Heart left ventricle (tissue), 16 donors: ENCODE measurements around the gene MTARC2. TPM values are rescaled to one million over a fixed set of nuclear protein-coding genes. Genes with fewer than 3 reads are reported as not detected.

Experiments
- ATAC-seq, 4 donors: fragments of 200-7000 bp; cut with Tn5 transposase; one replicate each; pipeline ENCODE4 v1.9.1; 2020 to 2022; ENCODE audit warnings: moderate library complexity in 4 of 4, mild to moderate bottlenecking in 3 of 4, moderate number of reproducible peaks in 1 of 4
- DNase-seq, 5 donors: peaks; one replicate each; pipeline ENCODE4 v3.0.0-alpha.2; 2020
- H3K27ac ChIP-seq, 12 donors: fragments of 200-600 bp; sonication (generic) in 4 of 12; one replicate each; pipeline versions ENCODE4 v1.5.0 to v1.8.0; 2016 to 2022; ENCODE audit warnings: mild to moderate bottlenecking in 2 of 12
- H3K27me3 ChIP-seq, 9 donors: fragments of 200-600 bp; sonication (generic) in 2 of 9; one replicate each; pipeline versions ENCODE4 v1.5.1 to v1.8.0; 2016 to 2022; ENCODE audit warnings: mild to moderate bottlenecking in 3 of 9
- H3K36me3 ChIP-seq, 9 donors: fragments of 200-600 bp; sonication (generic) in 2 of 9; one replicate each; pipeline versions ENCODE4 v1.5.0 to v1.8.0; 2018 to 2022; ENCODE audit warnings: mild to moderate bottlenecking in 2 of 9
- H3K4me1 ChIP-seq, 12 donors: fragments of 200-600 bp; sonication (generic) in 4 of 12; one replicate each; pipeline versions ENCODE4 v1.5.0 to v1.8.0; 2016 to 2022; ENCODE audit warnings: mild to moderate bottlenecking in 3 of 12
- H3K4me3 ChIP-seq, 12 donors: fragments of 200-600 bp; sonication (generic) in 4 of 12; one replicate each; pipeline versions ENCODE4 v1.5.0 to v1.8.0; 2017 to 2022; ENCODE audit warnings: mild to moderate bottlenecking in 9 of 12, moderate library complexity in 4 of 12
- H3K9me3 ChIP-seq, 12 donors: fragments of 200-600 bp; sonication (generic) in 4 of 12; one replicate each; pipeline versions ENCODE4 v1.5.0 to v1.8.0; 2016 to 2022; ENCODE audit warnings: mild to moderate bottlenecking in 1 of 12
- POLR2A ChIP-seq, 2 donors: fragments of 450-650 bp; IDR thresholded peaks; one replicate each; pipeline ENCODE4 v1.6.1; 2017; ENCODE audit warnings: antibody characterized with exemption in 2 of 2, mild to moderate bottlenecking in 2 of 2, moderate library complexity in 2 of 2
- WGBS, 4 donors: extraction: QIAGEN DNeasy Blood & Tissue Kit in 2 of 4; methylation state at CpG; one replicate each; pipeline versions ENCODE4 v1.1.5 to v1.1.7; 2013 to 2018; 5-methylcytosine and 5-hydroxymethylcytosine counted together
- intact Hi-C, 10 donors: fragments of 100-400 bp; cut with DNase I; formaldehyde crosslinking; loops; one replicate each; pipeline versions ENCODE4 v1.11.1 to v1.14.2; 2022
- polyA plus RNA-seq, 2 donors: library from polyadenylated mRNA; stranded (reverse); fragments of 200-250 nt; gene quantifications; one replicate each; pipeline ENCODE4 v1.2.3, GENCODE V29; 2013
- total RNA-seq, 9 donors: library from RNA; depleted of rRNA in 2 of 9; stranded (reverse); fragments of >200 nt in 2 of 9; fragmentation: NEBNext Ultra II Directional in 3 of 9; extraction: Animal tissue kit (Norgen Biotek cat#: 25700) in 3 of 9; gene quantifications; one replicate each; pipeline versions ENCODE4 v1.1.0 to v1.2.4, GENCODE V29; 2016 to 2023
- TF ChIP-seq, protein P1 (sequence below), 12 donors: fragments of 200-600 bp; sonication (generic) in 4 of 12; IDR thresholded peaks; one replicate each; pipeline versions ENCODE4 v1.5.0 to v1.8.0; 2018 to 2022; ENCODE audit warnings: antibody characterized with exemption in 12 of 12, mild to moderate bottlenecking in 5 of 12
- donor health status: ischemic (EF 13 %, LVEDD 7.1; RV severe dilation, severe dysfunction).
- donor health status: healthy with polysubstance abuse.
- donor health status: DM: no; HTN: yes; CAD: no.
- donor health status: DM: no; HTN: no; CAD: no.
- donor health status: ischemic (EF 25% LVEDD 6.9; RV normal size, moderate dysfunction).
- donor health status: ischemic (EF 25% LVEDD 5.7; RV mildly dilated, moderate dysfunction).
- donor health status: healthy.
- donor health status: DM: yes; HTN: yes; CAD: no.
- donor health status: ischemic (EF 35%, LVEDD 5.7; RV mildly dilated, moderate dysfunction).
- donor health status: nonischemic (EF 11% LVEDD 7.7; RV severe dilation, severe dysfunction).
- donor health status: DM: yes; HTN: yes; CAD: no.
- donor health status: PGD.
- donor health status: ischemic (EF 29% LVEDD 5.4; RV normal size, mild dysfunction).
- donor health status: nonischemic (EF 23%, LVEDD 6.1; RV moderate dilation, normal function).

MTARC2 gene
- total and polyA plus RNA-seq, 11 donors = 10.4 to 29.1 (median 20.3) TPM

- TF ChIP-seq, protein P1, sequence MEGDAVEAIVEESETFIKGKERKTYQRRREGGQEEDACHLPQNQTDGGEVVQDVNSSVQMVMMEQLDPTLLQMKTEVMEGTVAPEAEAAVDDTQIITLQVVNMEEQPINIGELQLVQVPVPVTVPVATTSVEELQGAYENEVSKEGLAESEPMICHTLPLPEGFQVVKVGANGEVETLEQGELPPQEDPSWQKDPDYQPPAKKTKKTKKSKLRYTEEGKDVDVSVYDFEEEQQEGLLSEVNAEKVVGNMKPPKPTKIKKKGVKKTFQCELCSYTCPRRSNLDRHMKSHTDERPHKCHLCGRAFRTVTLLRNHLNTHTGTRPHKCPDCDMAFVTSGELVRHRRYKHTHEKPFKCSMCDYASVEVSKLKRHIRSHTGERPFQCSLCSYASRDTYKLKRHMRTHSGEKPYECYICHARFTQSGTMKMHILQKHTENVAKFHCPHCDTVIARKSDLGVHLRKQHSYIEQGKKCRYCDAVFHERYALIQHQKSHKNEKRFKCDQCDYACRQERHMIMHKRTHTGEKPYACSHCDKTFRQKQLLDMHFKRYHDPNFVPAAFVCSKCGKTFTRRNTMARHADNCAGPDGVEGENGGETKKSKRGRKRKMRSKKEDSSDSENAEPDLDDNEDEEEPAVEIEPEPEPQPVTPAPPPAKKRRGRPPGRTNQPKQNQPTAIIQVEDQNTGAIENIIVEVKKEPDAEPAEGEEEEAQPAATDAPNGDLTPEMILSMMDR (IDR thresholded peaks at IDR 0.05) = no peak
- TF ChIP-seq POLR2A (IDR thresholded peaks at IDR 0.05) = no peak
- WGBS, 4 donors = 87 to 89% (median 89%) methylated on average over 8 of the region's 8 CpGs
- no peak for DNase-seq
- ATAC-seq = no peak
- no peak overlapping the region for H3K4me3 ChIP-seq
- intact Hi-C loops = loop anchor here (1.0 to 10.0 kb wide), 11 partner anchors 31 to 628 kb away; no protein-coding TSS in a partner anchor
- H3K27me3 ChIP-seq = no peaks in the 10 kb centered on the region
- no peaks in the 10 kb centered on the region for H3K9me3 ChIP-seq
- peaks cover 0 to 35% (median 0%) of the 10 kb centered on the region in 9 donors for H3K36me3 ChIP-seq
- no peak overlapping the region for H3K27ac ChIP-seq
- H3K4me1 ChIP-seq = peaks cover 0 to 21% (median 7%) of the 10 kb centered on the region in 12 donors
These were observed 61.6 kb downstream of the MTARC2 start for GRCh38 chr1:220809704-220810103.

GRCh38 chr1:220810179-220810653 lies 62.1 kb downstream of the MTARC2 start:
- intact Hi-C loops = loop anchor here in 9 of 10 donors (1.0 to 10.0 kb wide), 11 partner anchors 31 to 627 kb away; no protein-coding TSS in a partner anchor
- TF ChIP-seq, protein P1 (IDR thresholded peaks at IDR 0.05) = peak; percentile 88 to 97 (median 94)
- TF ChIP-seq POLR2A (IDR thresholded peaks at IDR 0.05) = no peak
- Histone ChIP-seq H3K36me3 (peaks cover 0 to 37% (median 0%) of the 10 kb centered on the region in 9 donors), H3K27ac (no peak overlapping the region), H3K9me3 (no peaks in the 10 kb centered on the region), H3K27me3 (no peaks in the 10 kb centered on the region), H3K4me3 (peak overlapping the region in 10 of 12 donors; percentile 7 to 46 (median 30)), H3K4me1 (peaks cover 0 to 21% (median 7%) of the 10 kb centered on the region in 12 donors)
- WGBS, 4 donors = 26 to 32% (median 30%) methylated on average over 20 of the region's 20 CpGs
- DNase-seq (peak; percentile 77 to 88 (median 84)), ATAC-seq (peak; percentile 62 to 91 (median 80))

- DNase-seq = no peak
- H3K4me1 ChIP-seq = peaks cover 0 to 21% (median 7%) of the 10 kb centered on the region in 12 donors
- no peaks in the 10 kb centered on the region for H3K9me3 ChIP-seq
- no peak overlapping the region for H3K4me3 ChIP-seq
- H3K27ac ChIP-seq = no peak overlapping the region
- TF ChIP-seq, protein P1 (IDR thresholded peaks at IDR 0.05) = peak in 2 of 12 donors; percentile 6 to 10
- no peak for TF ChIP-seq POLR2A (IDR thresholded peaks at IDR 0.05)
- H3K36me3 ChIP-seq = peaks cover 0 to 30% (median 0%) of the 10 kb centered on the region in 9 donors
- whole genome bisulfite sequencing, 4 donors = 52 to 83% (median 72%) methylated on average over 2 of the region's 2 CpGs
- H3K27me3 ChIP-seq = no peaks in the 10 kb centered on the region
- peak in 3 of 4 donors; percentile 58 to 72 (median 62) for ATAC-seq
- intact Hi-C loops = loop anchor here in 9 of 10 donors (1.0 to 10.0 kb wide), 11 partner anchors 30 to 626 kb away; no protein-coding TSS in a partner anchor
These were observed 62.8 kb downstream of the MTARC2 start for GRCh38 chr1:220810963-220811362.

DNA sequence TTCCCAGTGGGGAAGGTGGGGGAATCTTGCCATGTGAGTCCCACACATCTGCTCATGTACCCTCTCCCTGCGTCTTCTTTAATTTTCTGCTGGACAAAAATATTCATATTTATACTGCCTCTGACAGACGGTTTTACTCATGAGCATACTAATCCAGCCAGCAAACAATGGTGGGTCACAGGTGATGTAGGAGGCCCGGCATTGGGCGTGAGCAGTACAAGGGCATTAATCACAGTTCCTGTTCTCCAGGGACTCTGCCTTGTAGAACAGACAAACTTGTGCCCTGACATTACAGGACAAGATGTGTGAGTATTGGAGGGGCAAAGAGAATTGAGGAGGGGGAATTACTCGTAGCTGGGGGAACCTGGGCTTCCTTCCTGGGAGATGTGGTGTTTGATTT lies 63.6 kb downstream of the MTARC2 start:
- intact Hi-C loops = loop anchor here in 8 of 10 donors (2.0 to 10.0 kb wide), 9 partner anchors 29 to 626 kb away; no protein-coding TSS in a partner anchor
- H3K36me3 ChIP-seq = peaks cover 0 to 25% (median 0%) of the 10 kb centered on the region in 9 donors
- H3K4me1 ChIP-seq = peaks cover 0 to 21% (median 7%) of the 10 kb centered on the region in 12 donors
- no peak overlapping the region for H3K4me3 ChIP-seq
- ATAC-seq = no peak
- WGBS, 4 donors = 93 to 97% (median 95%) methylated on average over 5 of the region's 5 CpGs
- H3K9me3 ChIP-seq = no peaks in the 10 kb centered on the region
- TF ChIP-seq, protein P1 (IDR thresholded peaks at IDR 0.05) = no peak
- TF ChIP-seq POLR2A (IDR thresholded peaks at IDR 0.05) = no peak
- H3K27me3 ChIP-seq = no peaks in the 10 kb centered on the region
- DNase-seq = no peak
- no peak overlapping the region for H3K27ac ChIP-seq
